IMR-90 (cell line): ENCODE measurements around the gene KXD1. TPM values are rescaled to one million over a fixed set of nuclear protein-coding genes. Genes with fewer than 3 reads are reported as not detected.

ENCODE experiments used
- ATAC-seq: fragments of 200-7000 bp; cut with Tn5 transposase; 2 replicates; pipeline ENCODE4 v1.9.1; 2020; ENCODE audit warnings: low read depth, mild to moderate bottlenecking, moderate library complexity
- BruUV-seq: library from RNA; stranded (reverse); fragments of 400-500 nt; replicated peaks from 2 replicates; lab custom pipeline; 2021; lab: Mats Ljungman, UMichigan
- CTCF ChIA-PET: fragments of 300-600 bp; formaldehyde crosslinking; extraction: SDS; loops from one replicate; lab custom pipeline; 2021; ENCODE audit warnings: antibody characterized with exemption; lab: Yijun Ruan, JAX
- POLR2A ChIA-PET: fragments of 300-600 bp; sonication (Branson Sonifier 250); formaldehyde crosslinking; loops from one replicate; lab custom pipeline; 2022; ENCODE audit warnings: antibody characterized with exemption; ENCODE audit not compliant: unreplicated experiment; lab: Charles Lee
- DNase-seq: peaks from one replicate; pipeline ENCODE4 v3.0.0; 2013
- H2AFZ ChIP-seq: replicated peaks from 2 replicates; pipeline ENCODE3; 2013; ENCODE audit warnings: low read length, mild to moderate bottlenecking; ENCODE audit not compliant: poor library complexity
- H2AK5ac ChIP-seq: 2 replicates; pipeline ENCODE4 v1.6.1; 2013; ENCODE audit warnings: low read depth, low read length, inconsistent platforms
- H2AK9ac ChIP-seq: replicated peaks from 2 replicates; pipeline ENCODE3; 2013; ENCODE audit warnings: mild to moderate bottlenecking, low read depth, low read length, moderate library complexity; ENCODE audit not compliant: poor library complexity
- H2BK120ac ChIP-seq: 2 replicates; pipeline ENCODE4 v1.6.1; 2013; ENCODE audit warnings: low read depth, low read length, inconsistent platforms
- H2BK15ac ChIP-seq: 3 replicates; pipeline ENCODE4 v1.6.1; 2013; ENCODE audit warnings: low read depth, low read length, inconsistent platforms
- H2BK20ac ChIP-seq: 2 replicates; pipeline ENCODE4 v1.6.1; 2013; ENCODE audit warnings: low read depth, mild to moderate bottlenecking, inconsistent platforms, low read length, moderate library complexity
- H2BK5ac ChIP-seq: 2 replicates; pipeline ENCODE4 v1.6.1; 2013; ENCODE audit warnings: mild to moderate bottlenecking, low read depth, low read length, inconsistent platforms; ENCODE audit not compliant: poor library complexity, severe bottlenecking
- H3K14ac ChIP-seq: replicated peaks from 2 replicates; pipeline ENCODE4 v1.6.1; 2013; ENCODE audit warnings: low read depth, low read length, inconsistent platforms
- H3K18ac ChIP-seq: 2 replicates; pipeline ENCODE4 v1.6.1; 2013; ENCODE audit warnings: low read depth, low read length, control low read depth
- H3K23ac ChIP-seq: 2 replicates; pipeline ENCODE4 v1.6.1; 2013; ENCODE audit warnings: low read depth, low read length, inconsistent platforms
- H3K27ac ChIP-seq: 2 replicates; pipeline ENCODE4 v1.5.1; 2013; ENCODE audit warnings: mild to moderate bottlenecking, control low read depth, low read length; ENCODE audit not compliant: insufficient read depth
- H3K27me3 ChIP-seq: 2 replicates; pipeline ENCODE4 v1.6.1; 2013; ENCODE audit warnings: low read length; ENCODE audit not compliant: control insufficient read depth, insufficient read depth
- H3K36me3 ChIP-seq: 2 replicates; pipeline ENCODE4 v1.6.1; 2013; ENCODE audit warnings: low read length, mixed read lengths; ENCODE audit not compliant: control insufficient read depth, insufficient read depth
- H3K4ac ChIP-seq: 2 replicates; pipeline ENCODE4 v1.6.1; 2013; ENCODE audit warnings: low read depth, low read length, inconsistent platforms
- H3K4me1 ChIP-seq: 2 replicates; pipeline ENCODE4 v1.6.1; 2013; ENCODE audit warnings: low read length, mixed read lengths; ENCODE audit not compliant: control insufficient read depth, insufficient read depth
- H3K4me2 ChIP-seq: 2 replicates; pipeline ENCODE4 v1.6.1; 2013; ENCODE audit warnings: low read depth, mild to moderate bottlenecking, control low read depth, low read length, moderate library complexity
- H3K4me3 ChIP-seq: 2 replicates; pipeline ENCODE4 v1.5.1; 2013; ENCODE audit warnings: low read depth, mild to moderate bottlenecking, control low read depth, low read length, moderate library complexity; ENCODE audit not compliant: insufficient read depth
- H3K56ac ChIP-seq: 2 replicates; pipeline ENCODE4 v1.6.1; 2013; ENCODE audit warnings: low read length, inconsistent platforms; ENCODE audit not compliant: insufficient read depth; ENCODE audit errors: extremely low read depth
- H3K79me1 ChIP-seq, 2 experiments: 2 replicates each; pipeline ENCODE4 v1.6.1; 2013; ENCODE audit warnings: low read length in 2 of 2, inconsistent platforms in 1 of 2, low read depth in 1 of 2
- H3K9ac ChIP-seq: 2 replicates; pipeline ENCODE4 v1.6.1; 2013; ENCODE audit warnings: low read depth, low read length, control low read depth
- H3K9me1 ChIP-seq: 2 replicates; pipeline ENCODE4 v1.6.1; 2013; ENCODE audit warnings: low read length, inconsistent platforms; ENCODE audit not compliant: insufficient read depth
- H3K9me3 ChIP-seq: 2 replicates; pipeline ENCODE4 v1.6.1; 2013; ENCODE audit warnings: low read length; ENCODE audit not compliant: control insufficient read depth, insufficient read depth
- H4K20me1 ChIP-seq: 2 replicates; pipeline ENCODE4 v1.6.1; 2013; ENCODE audit warnings: low read length, inconsistent platforms; ENCODE audit not compliant: insufficient read depth
- H4K5ac ChIP-seq: 2 replicates; pipeline ENCODE4 v1.6.1; 2013; ENCODE audit warnings: mild to moderate bottlenecking, low read depth, low read length, control low read depth
- H4K8ac ChIP-seq, 2 experiments: 2 replicates each; pipeline ENCODE4 v1.6.1; 2013; ENCODE audit warnings: low read depth in 2 of 2, low read length in 2 of 2, control low read depth in 1 of 2, inconsistent platforms in 1 of 2
- H4K91ac ChIP-seq: 2 replicates; pipeline ENCODE4 v1.6.1; 2013; ENCODE audit warnings: low read depth, low read length, inconsistent platforms; ENCODE audit not compliant: insufficient read depth
- BHLHE40 ChIP-seq: fragments of 150-350 bp; IDR thresholded peaks from 2 replicates; pipeline ENCODE4 v1.6.1; 2016; ENCODE audit warnings: mild to moderate bottlenecking, low read depth, low read length
- CEBPB ChIP-seq: IDR thresholded peaks from 2 replicates; pipeline ENCODE4 v1.6.1; 2012; ENCODE audit warnings: low read depth, low read length, improper control_type of control experiment
- CHD1 ChIP-seq: IDR thresholded peaks from 2 replicates; pipeline ENCODE4 v1.6.1; 2012; ENCODE audit warnings: low read depth, low read length, improper control_type of control experiment
- NFE2L2 ChIP-seq: fragments of 150-350 bp; IDR thresholded peaks from 2 replicates; pipeline ENCODE4 v1.6.1; 2016; ENCODE audit warnings: low read depth, mild to moderate bottlenecking, low read length
- POLR2A ChIP-seq: IDR thresholded peaks from 2 replicates; pipeline ENCODE4 v1.6.1; 2012; ENCODE audit warnings: mild to moderate bottlenecking, low read depth, low read length
- RFX5 ChIP-seq: IDR thresholded peaks from 2 replicates; pipeline ENCODE4 v1.8.0; 2012; ENCODE audit warnings: low read depth, mild to moderate bottlenecking, low read length, moderate library complexity
- WGBS, 2 experiments: methylation state at CpG; one replicate each; pipeline versions ENCODE4 v1.1.5 to v1.1.7; 2013; ENCODE audit warnings: missing lambda C conversion rate in 2 of 2; ENCODE audit not compliant: insufficient read length in 1 of 2; ENCODE audit errors: extremely low coverage in 2 of 2; 5-methylcytosine and 5-hydroxymethylcytosine counted together
- dilution Hi-C: fragments of 300-500 bp; cut with HindIII; formaldehyde crosslinking; loops from one replicate; pipeline ENCODE4 v1.14.3; 2018; ENCODE audit warnings: low sequenced_read_pairs; ENCODE audit not compliant: unreplicated experiment
- in situ Hi-C: fragments of 300-500 bp; cut with MboI; formaldehyde crosslinking; loops from 3 replicates; pipeline ENCODE4 v1.14.3; 2019; ENCODE audit warnings: low sequenced_read_pairs, inconsistent platforms, mixed read lengths
- intact Hi-C: fragments of 100-400 bp; cut with micrococcal nuclease; formaldehyde crosslinking; loops from 2 replicates; pipeline ENCODE4 v1.10.0; 2022
- polyA plus RNA-seq, 3 experiments: library from polyadenylated mRNA; depleted of rRNA; stranded (reverse); fragments of >200 nt; gene quantifications; 2 replicates each; pipeline ENCODE4 v1.2.3, GENCODE V29; 2012; ENCODE audit warnings: low replicate concordance in 1 of 3
- total RNA-seq: library from RNA; depleted of rRNA; stranded (reverse); fragments of >200 nt; gene quantifications from 2 replicates; pipeline ENCODE4 v1.2.3, GENCODE V29; 2012

The KXD1 gene
- total and polyA plus RNA-seq, 2 of the 4 experiments (the other 2 are of a cell fraction) = 66.7 to 196 TPM

DNA sequence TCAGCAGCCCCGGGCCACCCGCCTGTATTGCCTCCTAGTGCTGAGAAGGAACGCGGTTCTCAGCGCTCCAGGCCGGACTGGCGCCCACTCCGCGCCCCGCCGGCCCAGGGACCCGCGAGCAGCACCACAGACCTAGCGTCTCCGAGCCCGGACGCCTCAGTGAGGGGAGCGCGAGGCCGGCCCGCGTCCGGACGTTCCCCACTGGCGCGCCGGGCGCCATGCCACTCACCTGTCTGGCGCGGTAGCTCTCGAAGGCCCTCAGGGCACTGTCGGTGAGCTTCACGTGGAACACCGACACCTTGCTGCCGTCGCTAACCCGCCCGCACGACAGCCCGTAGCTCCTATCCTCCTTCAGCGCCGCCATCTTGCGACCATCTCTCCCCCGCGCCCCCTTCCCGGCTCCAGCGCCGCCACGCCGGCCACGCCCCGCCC is 36.0 kb upstream of the KXD1 start, which contains the start of gene ELL:
ELL (minus strand) TSS at position 379 of the 432 bp plus-strand sequence; CDS start at position 364, 15 bp downstream.
- Histone ChIP-seq H2AK9ac (peak within 1 kb of the TSS; percentile 99), H3K23ac (peak within 1 kb of the TSS; percentile 98), H2AK5ac (peak within 1 kb of the TSS; percentile 99), H3K4me2 (peak within 1 kb of the TSS; percentile 86), H2BK5ac (peak within 1 kb of the TSS; percentile 96), H4K8ac (peak within 1 kb of the TSS; percentile 81 to 97), H3K36me3 (no peaks in the 10 kb centered on the region), H2BK120ac (peak within 1 kb of the TSS; percentile 90), H3K79me1 (peaks cover 0 to 36% of the 10 kb centered on the region in 2 experiments; a peak in 2 of 4 replicates), H3K18ac (peak within 1 kb of the TSS; percentile 63), H2BK15ac (peak within 1 kb of the TSS; percentile 94; the same call in 2 of the 3 replicates), H3K4me3 (peak within 1 kb of the TSS; percentile 92), H4K20me1 (peaks cover 39% of the 10 kb centered on the region), H3K27me3 (no peaks in the 10 kb centered on the region), H4K5ac (peak within 1 kb of the TSS; percentile 56), H3K4ac (peak within 1 kb of the TSS; percentile 97), H2AFZ (peak within 1 kb of the TSS; percentile 95), H3K56ac (peak within 1 kb of the TSS; percentile 64), H3K9me1 (peaks cover 12% of the 10 kb centered on the region), H2BK20ac (0 out of 2 replicates have a peak within 1 kb of the TSS, but pooled peaks have one; percentile 6), H3K9me3 (no peaks in the 10 kb centered on the region), H3K14ac (peak within 1 kb of the TSS; percentile 99), H3K4me1 (peaks cover 2% of the 10 kb centered on the region; the same call in 1 of the 2 replicates), H4K91ac (peak within 1 kb of the TSS; percentile 97), H3K27ac (peak within 1 kb of the TSS; percentile 94), H3K9ac (peak within 1 kb of the TSS; percentile 95)
- intact Hi-C loops = loop anchor here (1.0 kb wide), 1 partner anchor 36 kb away; the partner anchor contains the start of gene KXD1
- in situ Hi-C loops = no loop called here
- ChIA-PET POLR2A (no interaction called here), CTCF (no interaction called here)
- DNase-seq (no peak), ATAC-seq (peak; percentile 0)
- 0% methylated on average over 15 of the region's 52 CpGs; no CpG with 5 or more reads in 1 of the 2 experiments for WGBS, 2 experiments
- dilution Hi-C loops = no loop called here
- TF ChIP-seq NFE2L2 (no peak), RFX5 (no peak), BHLHE40 (no peak), POLR2A (peak; percentile 98), CHD1 (peak; percentile 93), CEBPB (no peak)
- no TSS peak for BruUV-seq
